HepG2 (cell line): ENCODE measurements around the gene ACTN3. TPM values are rescaled to one million over a fixed set of nuclear protein-coding genes. Genes with fewer than 3 reads are reported as not detected.

Source experiments
- AHDC1 ChIP-seq: sonication (generic); formaldehyde crosslinking; IDR thresholded peaks from 2 replicates; pipeline ENCODE4 v1.5.1; 2020; ENCODE audit warnings: mild to moderate bottlenecking, missing genetic modification reagents, borderline replicate concordance
- BCL6 ChIP-seq: IDR thresholded peaks from 2 replicates; pipeline ENCODE4 v1.6.1; 2016; ENCODE audit warnings: missing genetic modification reagents, missing compliant biosample characterization
- FOXK2 ChIP-seq: fragments of 450-650 bp; IDR thresholded peaks from 2 replicates; pipeline ENCODE4 v1.6.1; 2016
- FOXO1 ChIP-seq: sonication (generic); formaldehyde crosslinking; IDR thresholded peaks from 2 replicates; pipeline ENCODE4 v1.4.0; 2020; ENCODE audit warnings: missing genetic modification reagents
- HMG20A ChIP-seq: IDR thresholded peaks from 2 replicates; pipeline ENCODE4 v1.6.1; 2016; ENCODE audit warnings: borderline replicate concordance
- HNRNPH1 ChIP-seq: fragments of 200-400 bp; formaldehyde crosslinking; optimal IDR thresholded peaks from 2 replicates; pipeline ENCODE3; 2017; ENCODE audit warnings: mild to moderate bottlenecking, low read depth, low read length
- NR0B2 ChIP-seq: sonication (generic); formaldehyde crosslinking; IDR thresholded peaks from 2 replicates; pipeline ENCODE4 v1.4.0; 2020; ENCODE audit warnings: mild to moderate bottlenecking, missing genetic modification reagents
- NR1H2 ChIP-seq: sonication (generic); formaldehyde crosslinking; IDR thresholded peaks from 2 replicates; pipeline ENCODE4 v1.8.1; 2022; ENCODE audit warnings: low read depth, missing genetic modification reagents, borderline replicate concordance
- ONECUT2 ChIP-seq: sonication (generic); formaldehyde crosslinking; IDR thresholded peaks from 2 replicates; pipeline ENCODE4 v1.4.0; 2020; ENCODE audit warnings: missing genetic modification reagents
- PBX3 ChIP-seq: sonication (generic); formaldehyde crosslinking; IDR thresholded peaks from 2 replicates; pipeline ENCODE4 v1.8.1; 2023; ENCODE audit warnings: missing genetic modification reagents, inconsistent platforms, borderline replicate concordance
- RBM22 ChIP-seq: fragments of 200-400 bp; formaldehyde crosslinking; optimal IDR thresholded peaks from 2 replicates; pipeline ENCODE3; 2017; ENCODE audit warnings: mild to moderate bottlenecking, low read length, moderate library complexity
- SIN3B ChIP-seq: fragments of 150-350 bp; IDR thresholded peaks from 2 replicates; pipeline ENCODE4 v1.6.1; 2014; ENCODE audit warnings: low read length
- TBX3 ChIP-seq: fragments of 450-650 bp; IDR thresholded peaks from 2 replicates; pipeline ENCODE4 v1.6.1; 2017; ENCODE audit warnings: antibody characterized with exemption, mild to moderate bottlenecking, inconsistent platforms, borderline replicate concordance
- ZBTB44 ChIP-seq: sonication (generic); formaldehyde crosslinking; IDR thresholded peaks from 2 replicates; pipeline ENCODE4 v1.4.0; 2020; ENCODE audit warnings: missing genetic modification reagents
- ZNF253 ChIP-seq: sonication (generic); formaldehyde crosslinking; IDR thresholded peaks from 2 replicates; pipeline ENCODE4 v1.8.0; 2022; ENCODE audit warnings: mild to moderate bottlenecking, missing genetic modification reagents, borderline replicate concordance
- ZNF256 ChIP-seq: sonication (generic); formaldehyde crosslinking; conservative IDR thresholded peaks from 2 replicates; pipeline ENCODE4 v1.4.0; 2020; ENCODE audit warnings: missing genetic modification reagents
- ZNF446 ChIP-seq: sonication (generic); formaldehyde crosslinking; IDR thresholded peaks from 2 replicates; pipeline ENCODE4 v1.5.0; 2020; ENCODE audit warnings: mild to moderate bottlenecking, missing genetic modification reagents
- ZNF770 ChIP-seq: sonication (generic); formaldehyde crosslinking; IDR thresholded peaks from 2 replicates; pipeline ENCODE4 v1.5.0; 2020; ENCODE audit warnings: mild to moderate bottlenecking, missing genetic modification reagents
- polyA plus RNA-seq, 8 experiments: library from polyadenylated mRNA; depleted of rRNA in 3 of 8; stranded (reverse) in 7 of 8; unstranded in 1 of 8; fragments of >200 nt; fragmentation: Illumina TruSeq in 4 of 8; extraction: Trizol in 4 of 8; gene quantifications; 2 replicates each; pipeline versions ENCODE4 v1.2.1 to v1.2.3, GENCODE V29; 2011 to 2016; ENCODE audit warnings: low read depth in 4 of 8, missing spikeins in 1 of 8, mixed read lengths in 1 of 8; ENCODE audit not compliant: insufficient read depth in 1 of 8
- total RNA-seq, 5 experiments: library from RNA; depleted of rRNA; stranded (reverse); fragments of >200 nt; fragmentation: Illumina TruSeq; extraction: Trizol; gene quantifications; 2 replicates each; pipeline ENCODE4 v1.2.3, GENCODE V29; 2016; ENCODE audit warnings: low read depth in 1 of 5

ACTN3 gene
- total and polyA plus RNA-seq, 2 of the 13 experiments (the other 11 are each of a cell fraction or from before 2014, with no cell fraction given), result 0.04 to 0.09 TPM

GRCh38 chr11:66510271-66510989, 36.3 kb upstream of the ACTN3 start, which contains the start of gene BBS1 (continued):
- 0 out of 2 replicates have a peak, but pooled peaks have one; percentile 40 for TF ChIP-seq ZNF770 (CRISPR knock-in tag)
- TF ChIP-seq TBX3, result no peak
- TF ChIP-seq SIN3B, result peak; percentile 89
- TF ChIP-seq AHDC1, result no peak
- TF ChIP-seq BCL6 (CRISPR knock-in tag), result peak; percentile 39; the same call in 1 of the 2 replicates
- TF ChIP-seq NR0B2 (CRISPR knock-in tag), result peak; percentile 23; the same call in 1 of the 2 replicates
- TF ChIP-seq NR1H2 (CRISPR knock-in tag), result 0 out of 2 replicates have a peak, but pooled peaks have one; percentile 23
- no peak for TF ChIP-seq ZNF253
- TF ChIP-seq ZNF256 (CRISPR knock-in tag), result no peak
- no peak for TF ChIP-seq HMG20A (CRISPR knock-in tag)
- TF ChIP-seq ONECUT2 (CRISPR knock-in tag), result 0 out of 2 replicates have a peak, but pooled peaks have one; percentile 25
- no peak for TF ChIP-seq HNRNPH1
- TF ChIP-seq FOXO1 (CRISPR knock-in tag), result no peak
- TF ChIP-seq RBM22, result peak; percentile 100
- TF ChIP-seq ZNF446 (CRISPR knock-in tag), result no peak
- no peak for TF ChIP-seq PBX3 (CRISPR knock-in tag)
- TF ChIP-seq ZBTB44 (CRISPR knock-in tag), result no peak
- no peak for TF ChIP-seq FOXK2
